ENCODE data around the gene COPS2. TPM values are rescaled to one million over a fixed set of nuclear protein-coding genes. Genes with fewer than 3 reads are reported as not detected.

Gene COPS2
- polyA plus RNA-seq, 2 of the 4 experiments (the other 2 are of a cell fraction): 64.8 to 66.6 TPM

DNA sequence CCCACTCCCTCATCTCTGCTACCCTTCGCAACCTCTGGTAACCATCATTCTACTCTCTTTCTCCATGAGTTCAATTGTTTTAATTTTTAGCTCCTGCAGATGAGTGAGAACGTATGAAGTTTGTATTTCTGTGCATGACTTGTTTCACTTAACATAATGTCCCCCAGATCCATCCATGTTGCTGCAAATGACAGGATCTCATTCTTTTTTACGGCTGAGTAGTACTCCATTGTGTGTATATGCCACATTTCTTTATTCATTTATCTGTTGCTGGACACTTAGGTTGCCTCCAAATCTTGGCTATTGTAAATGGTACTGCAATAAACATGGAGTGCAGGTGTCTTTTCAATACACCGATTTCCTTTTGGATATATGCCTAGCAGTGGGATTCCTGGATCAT lies 26.7 kb upstream of the COPS2 start:
- ATAC-seq (no peak), FAIRE-seq (no peak), DNase-seq (ENCODE audit: low read depth in 1 of 2, low spot score in 1 of 2) (no peak)
- Histone ChIP-seq H3K4me2 (no peak overlapping the region), H3K4me3 (no peak overlapping the region), H3K9me3 (no peaks in the 10 kb centered on the region), H3K27ac (no peak overlapping the region), H3K4me1 (peaks cover 2% of the 10 kb centered on the region; the same call in 2 of the 3 replicates)
- TF ChIP-seq, protein P1, sequence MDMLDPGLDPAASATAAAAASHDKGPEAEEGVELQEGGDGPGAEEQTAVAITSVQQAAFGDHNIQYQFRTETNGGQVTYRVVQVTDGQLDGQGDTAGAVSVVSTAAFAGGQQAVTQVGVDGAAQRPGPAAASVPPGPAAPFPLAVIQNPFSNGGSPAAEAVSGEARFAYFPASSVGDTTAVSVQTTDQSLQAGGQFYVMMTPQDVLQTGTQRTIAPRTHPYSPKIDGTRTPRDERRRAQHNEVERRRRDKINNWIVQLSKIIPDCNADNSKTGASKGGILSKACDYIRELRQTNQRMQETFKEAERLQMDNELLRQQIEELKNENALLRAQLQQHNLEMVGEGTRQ (IDR thresholded peaks at IDR 0.05): no peak
- no peak for TF ChIP-seq ZNF302 (CRISPR knock-in tag; IDR thresholded peaks at IDR 0.05)
- TF ChIP-seq CEBPB (IDR thresholded peaks at IDR 0.05): no peak
- no peak for TF ChIP-seq JUNB (IDR thresholded peaks at IDR 0.05)
- TF ChIP-seq NFE2L2 (conservative IDR thresholded peaks at IDR 0.05; ENCODE audit: low read length): no peak
- TF ChIP-seq GATA3 (IDR thresholded peaks at IDR 0.05; ENCODE audit: borderline replicate concordance): no peak
- TF ChIP-seq RCOR1 (IDR thresholded peaks at IDR 0.05; ENCODE audit: low read depth, low read length): no peak
- TF ChIP-seq HOXB5 (CRISPR knock-in tag; IDR thresholded peaks at IDR 0.05): no peak
- no peak for TF ChIP-seq CHD2 (IDR thresholded peaks at IDR 0.05; ENCODE audit: low read length, partially characterized antibody)
- no peak for TF ChIP-seq MAZ (IDR thresholded peaks at IDR 0.05; ENCODE audit: borderline replicate concordance, low read depth, low read length)
- no peak for TF ChIP-seq KDM1A (IDR thresholded peaks at IDR 0.05; ENCODE audit: low read depth)
- no peak for TF ChIP-seq RNF2 (IDR thresholded peaks at IDR 0.05; ENCODE audit: borderline replicate concordance, low read depth)
- no peak for TF ChIP-seq PHF8 (IDR thresholded peaks at IDR 0.05; ENCODE audit: borderline replicate concordance, low read depth)
- TF ChIP-seq POLR2A (IDR thresholded peaks at IDR 0.05; ENCODE audit: low read length): no peak
- 94% methylated on average over 4 of the region's 4 CpGs for WGBS (ENCODE audit: missing lambda C conversion rate)
- CTCF ChIA-PET: no interaction called here
- POLR2A ChIA-PET: no interaction called here

GRCh38 chr15:49179433-49180190 lies 24.2 kb upstream of the COPS2 start:
- Histone ChIP-seq H3K27ac (no peak overlapping the region), H3K4me1 (peaks cover 22% of the 10 kb centered on the region), H3K4me2 (no peak overlapping the region), H3K9me3 (no peaks in the 10 kb centered on the region), H3K4me3 (no peak overlapping the region)
- ChIA-PET CTCF (interaction anchor here (1.0 kb wide), 1 partner anchor 16 kb away, joined by 3 read pairs; no protein-coding TSS in a partner anchor), POLR2A (interaction anchor here (1.7 kb wide), 1 partner anchor 10 kb away, joined by 5 read pairs; the partner anchor contains the start of gene GALK2)
- 71% methylated on average over 1 of the region's 1 CpG for WGBS (ENCODE audit: missing lambda C conversion rate)
- FAIRE-seq (no peak), ATAC-seq (no peak), DNase-seq (ENCODE audit: low read depth in 1 of 2, low spot score in 1 of 2) (no peak)
- TF ChIP-seq ZSCAN20 (CRISPR knock-in tag; IDR thresholded peaks at IDR 0.05): no peak
- TF ChIP-seq ATOH8 (CRISPR knock-in tag; IDR thresholded peaks at IDR 0.05; ENCODE audit: low read depth): no peak
- TF ChIP-seq JUNB (IDR thresholded peaks at IDR 0.05): no peak
- no peak for TF ChIP-seq HDAC2 (IDR thresholded peaks at IDR 0.05)
- no peak for TF ChIP-seq ZNF302 (CRISPR knock-in tag; IDR thresholded peaks at IDR 0.05)
- no peak for TF ChIP-seq CHD4 (IDR thresholded peaks at IDR 0.05; ENCODE audit: borderline replicate concordance)
- TF ChIP-seq JUN (IDR thresholded peaks at IDR 0.05): no peak
- TF ChIP-seq NR3C1 (IDR thresholded peaks at IDR 0.05): no peak

DNA sequence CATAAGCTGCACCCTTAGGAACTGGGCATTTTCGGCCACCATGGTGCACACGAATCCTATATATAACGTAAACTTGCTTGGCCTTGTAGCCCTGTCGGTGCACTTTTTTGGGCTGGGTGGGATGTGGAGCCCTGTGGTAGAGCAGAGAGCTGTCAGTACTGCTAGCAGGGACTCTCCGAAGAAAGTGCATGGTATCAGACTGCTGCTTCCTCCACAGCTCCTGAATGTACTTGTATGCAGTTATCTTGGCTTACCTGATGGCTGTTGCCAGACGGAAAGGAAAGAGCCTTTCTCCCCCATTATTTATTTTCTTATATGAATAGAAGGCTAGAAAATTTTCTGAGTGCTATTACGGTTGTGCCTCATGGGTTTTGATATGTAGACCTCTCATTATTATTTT lies 23.1 kb upstream of the COPS2 start:
- H3K4me2 ChIP-seq: no peak overlapping the region
- ATAC-seq: no peak
- POLR2A ChIA-PET: interaction anchor here (1.7 kb wide), 1 partner anchor 9 kb away, joined by 5 read pairs; the partner anchor contains the start of gene GALK2
- H3K27ac ChIP-seq: no peak overlapping the region
- WGBS (ENCODE audit: missing lambda C conversion rate): 68% methylated on average over 4 of the region's 7 CpGs
- H3K9me3 ChIP-seq: no peaks in the 10 kb centered on the region
- peaks cover 22% of the 10 kb centered on the region for H3K4me1 ChIP-seq
- no peak for FAIRE-seq
- DNase-seq (ENCODE audit: low read depth in 1 of 2, low spot score in 1 of 2): no peak
- CTCF ChIA-PET: interaction anchor here (0.8 to 1.0 kb wide), 2 partner anchors 9 to 15 kb away, joined by 3 read pairs; partner anchors contain the start of gene GALK2
- H3K4me3 ChIP-seq: no peak overlapping the region
- no peak for TF ChIP-seq PHF8 (IDR thresholded peaks at IDR 0.05; ENCODE audit: borderline replicate concordance, low read depth)
- TF ChIP-seq HMGXB4 (CRISPR knock-in tag; IDR thresholded peaks at IDR 0.05; ENCODE audit: borderline replicate concordance): no peak
- TF ChIP-seq, protein P2, sequence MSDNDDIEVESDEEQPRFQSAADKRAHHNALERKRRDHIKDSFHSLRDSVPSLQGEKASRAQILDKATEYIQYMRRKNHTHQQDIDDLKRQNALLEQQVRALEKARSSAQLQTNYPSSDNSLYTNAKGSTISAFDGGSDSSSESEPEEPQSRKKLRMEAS (IDR thresholded peaks at IDR 0.05): no peak
- TF ChIP-seq RCOR1 (IDR thresholded peaks at IDR 0.05; ENCODE audit: low read depth, low read length): no peak
- TF ChIP-seq HEYL (CRISPR knock-in tag; IDR thresholded peaks at IDR 0.05): no peak
- TF ChIP-seq KDM5A (IDR thresholded peaks at IDR 0.05): no peak
- TF ChIP-seq, protein P3, sequence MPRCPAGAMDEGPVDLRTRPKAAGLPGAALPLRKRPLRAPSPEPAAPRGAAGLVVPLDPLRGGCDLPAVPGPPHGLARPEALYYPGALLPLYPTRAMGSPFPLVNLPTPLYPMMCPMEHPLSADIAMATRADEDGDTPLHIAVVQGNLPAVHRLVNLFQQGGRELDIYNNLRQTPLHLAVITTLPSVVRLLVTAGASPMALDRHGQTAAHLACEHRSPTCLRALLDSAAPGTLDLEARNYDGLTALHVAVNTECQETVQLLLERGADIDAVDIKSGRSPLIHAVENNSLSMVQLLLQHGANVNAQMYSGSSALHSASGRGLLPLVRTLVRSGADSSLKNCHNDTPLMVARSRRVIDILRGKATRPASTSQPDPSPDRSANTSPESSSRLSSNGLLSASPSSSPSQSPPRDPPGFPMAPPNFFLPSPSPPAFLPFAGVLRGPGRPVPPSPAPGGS (IDR thresholded peaks at IDR 0.05): no peak
- no peak for TF ChIP-seq EHF (CRISPR knock-in tag; IDR thresholded peaks at IDR 0.05)
- TF ChIP-seq CTCF (IDR thresholded peaks at IDR 0.05): no peak
- no peak for TF ChIP-seq NR3C1 (IDR thresholded peaks at IDR 0.05)
- no peak for TF ChIP-seq RNF2 (IDR thresholded peaks at IDR 0.05; ENCODE audit: borderline replicate concordance, low read depth)
- TF ChIP-seq JUN (IDR thresholded peaks at IDR 0.05): no peak
- no peak for TF ChIP-seq GATA3 (IDR thresholded peaks at IDR 0.05; ENCODE audit: borderline replicate concordance)
